Thoracic aorta (tissue), 2 donors: ENCODE measurements around the gene DNAI2. TPM values are rescaled to one million over a fixed set of nuclear protein-coding genes. Genes with fewer than 3 reads are reported as not detected.

Experiments used
- ATAC-seq: fragments of 150-250 bp; one replicate; pipeline ENCODE4 v1.8.0; 2017; ENCODE audit warnings: low read depth; ENCODE audit not compliant: insufficient number of reproducible peaks, low FRiP score
- DNase-seq: peaks from one replicate; pipeline ENCODE4 v3.0.0-alpha.2; 2020; ENCODE audit warnings: low spot score
- H3K27ac ChIP-seq, 2 donors: fragments of 200-600 bp; sonication (generic); 1 replicate in 1 of 2; 2 replicates in 1 of 2; pipeline ENCODE4 v1.5.1; 2016; ENCODE audit warnings: mild to moderate bottlenecking in 2 of 2, moderate library complexity in 2 of 2
- H3K27me3 ChIP-seq: fragments of 200-600 bp; sonication (generic); replicated peaks from 2 replicates; pipeline ENCODE4 v1.6.0; 2016; ENCODE audit warnings: mild to moderate bottlenecking; ENCODE audit not compliant: insufficient read depth
- H3K36me3 ChIP-seq: fragments of 200-600 bp; sonication (generic); one replicate; pipeline ENCODE4 v1.5.1; 2016
- H3K4me1 ChIP-seq, 2 donors: fragments of 200-600 bp; sonication (generic); 1 replicate in 1 of 2; 2 replicates in 1 of 2; pipeline versions ENCODE4 v1.5.1 to v1.6.0; 2016; ENCODE audit warnings: low read depth in 2 of 2, mild to moderate bottlenecking in 1 of 2; ENCODE audit not compliant: control insufficient read depth in 1 of 2
- H3K4me3 ChIP-seq: fragments of 200-600 bp; sonication (generic); 2 replicates; pipeline ENCODE4 v1.5.1; 2016; ENCODE audit warnings: mild to moderate bottlenecking
- H3K9me3 ChIP-seq: fragments of 200-600 bp; sonication (generic); 2 replicates; pipeline ENCODE4 v1.5.1; 2016
- total RNA-seq, 2 donors: library from RNA; depleted of rRNA; stranded (reverse); fragments of >200 nt; gene quantifications; one replicate each; pipeline versions ENCODE4 v1.1.0 to v1.2.3, GENCODE V29; 2016
- TF ChIP-seq, protein P1 (sequence below): fragments of 200-600 bp; sonication (generic); IDR thresholded peaks from one replicate; pipeline ENCODE4 v1.5.1; 2019; ENCODE audit warnings: antibody characterized with exemption

DNAI2 gene
- total RNA-seq, 2 donors from 2014 or later = not detected

DNA sequence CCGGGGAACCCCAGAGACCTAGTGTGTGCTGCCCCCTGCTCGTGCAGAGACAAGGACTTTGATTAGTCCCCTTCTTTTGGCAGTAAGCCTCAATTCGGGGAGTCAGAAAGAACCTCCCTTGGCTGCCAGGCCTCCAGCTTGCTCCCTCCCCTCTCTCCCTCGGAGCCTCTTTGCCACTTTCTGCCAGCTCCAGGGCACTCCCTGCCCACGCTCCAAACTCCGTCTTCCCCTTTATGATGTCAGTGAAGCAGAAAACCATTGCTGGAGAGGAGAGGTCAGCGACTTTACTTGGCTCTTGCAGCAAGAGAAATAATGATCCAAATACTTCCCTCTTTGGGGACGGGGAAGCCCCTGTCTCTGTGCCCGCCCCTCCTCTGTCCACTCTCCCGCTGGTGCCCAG lies 32.6 kb upstream of the DNAI2 start:
- ATAC-seq = no peak
- no peaks in the 10 kb centered on the region for H3K36me3 ChIP-seq
- no peak for DNase-seq
- no peaks in the 10 kb centered on the region for H3K27me3 ChIP-seq
- H3K4me1 ChIP-seq = peaks cover 0 to 3% of the 10 kb centered on the region in 2 donors
- TF ChIP-seq, protein P1, sequence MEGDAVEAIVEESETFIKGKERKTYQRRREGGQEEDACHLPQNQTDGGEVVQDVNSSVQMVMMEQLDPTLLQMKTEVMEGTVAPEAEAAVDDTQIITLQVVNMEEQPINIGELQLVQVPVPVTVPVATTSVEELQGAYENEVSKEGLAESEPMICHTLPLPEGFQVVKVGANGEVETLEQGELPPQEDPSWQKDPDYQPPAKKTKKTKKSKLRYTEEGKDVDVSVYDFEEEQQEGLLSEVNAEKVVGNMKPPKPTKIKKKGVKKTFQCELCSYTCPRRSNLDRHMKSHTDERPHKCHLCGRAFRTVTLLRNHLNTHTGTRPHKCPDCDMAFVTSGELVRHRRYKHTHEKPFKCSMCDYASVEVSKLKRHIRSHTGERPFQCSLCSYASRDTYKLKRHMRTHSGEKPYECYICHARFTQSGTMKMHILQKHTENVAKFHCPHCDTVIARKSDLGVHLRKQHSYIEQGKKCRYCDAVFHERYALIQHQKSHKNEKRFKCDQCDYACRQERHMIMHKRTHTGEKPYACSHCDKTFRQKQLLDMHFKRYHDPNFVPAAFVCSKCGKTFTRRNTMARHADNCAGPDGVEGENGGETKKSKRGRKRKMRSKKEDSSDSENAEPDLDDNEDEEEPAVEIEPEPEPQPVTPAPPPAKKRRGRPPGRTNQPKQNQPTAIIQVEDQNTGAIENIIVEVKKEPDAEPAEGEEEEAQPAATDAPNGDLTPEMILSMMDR = no peak
- no peak overlapping the region for H3K27ac ChIP-seq
- H3K9me3 ChIP-seq = no peaks in the 10 kb centered on the region
- H3K4me3 ChIP-seq = no peak overlapping the region

DNA sequence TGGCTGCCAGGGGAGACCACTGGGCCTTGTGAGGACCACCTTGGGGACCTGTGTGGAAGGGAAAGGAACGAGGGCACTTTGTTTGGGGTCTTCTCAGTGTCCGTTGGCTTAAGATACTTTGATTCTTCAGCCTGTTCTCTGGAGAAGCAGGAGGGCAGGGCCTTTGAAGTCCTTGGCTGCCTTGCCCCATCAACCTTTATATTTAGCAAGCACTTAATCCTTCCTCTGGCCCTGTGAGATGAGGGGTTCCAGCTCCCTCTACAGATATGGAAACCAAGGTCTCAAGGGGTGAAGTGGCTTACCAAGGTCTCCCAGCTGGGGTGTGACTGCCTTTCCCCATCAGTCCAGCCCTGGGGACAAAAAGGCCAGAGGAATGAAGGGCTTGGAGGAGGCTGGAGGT lies 32.2 kb upstream of the DNAI2 start:
- no peaks in the 10 kb centered on the region for H3K36me3 ChIP-seq
- H3K9me3 ChIP-seq = no peaks in the 10 kb centered on the region
- no peak overlapping the region for H3K27ac ChIP-seq
- H3K27me3 ChIP-seq = no peaks in the 10 kb centered on the region
- no peak for ATAC-seq
- no peak overlapping the region for H3K4me3 ChIP-seq
- peaks cover 0 to 3% of the 10 kb centered on the region in 2 donors for H3K4me1 ChIP-seq
- no peak for DNase-seq
- TF ChIP-seq, protein P1 = no peak

DNA sequence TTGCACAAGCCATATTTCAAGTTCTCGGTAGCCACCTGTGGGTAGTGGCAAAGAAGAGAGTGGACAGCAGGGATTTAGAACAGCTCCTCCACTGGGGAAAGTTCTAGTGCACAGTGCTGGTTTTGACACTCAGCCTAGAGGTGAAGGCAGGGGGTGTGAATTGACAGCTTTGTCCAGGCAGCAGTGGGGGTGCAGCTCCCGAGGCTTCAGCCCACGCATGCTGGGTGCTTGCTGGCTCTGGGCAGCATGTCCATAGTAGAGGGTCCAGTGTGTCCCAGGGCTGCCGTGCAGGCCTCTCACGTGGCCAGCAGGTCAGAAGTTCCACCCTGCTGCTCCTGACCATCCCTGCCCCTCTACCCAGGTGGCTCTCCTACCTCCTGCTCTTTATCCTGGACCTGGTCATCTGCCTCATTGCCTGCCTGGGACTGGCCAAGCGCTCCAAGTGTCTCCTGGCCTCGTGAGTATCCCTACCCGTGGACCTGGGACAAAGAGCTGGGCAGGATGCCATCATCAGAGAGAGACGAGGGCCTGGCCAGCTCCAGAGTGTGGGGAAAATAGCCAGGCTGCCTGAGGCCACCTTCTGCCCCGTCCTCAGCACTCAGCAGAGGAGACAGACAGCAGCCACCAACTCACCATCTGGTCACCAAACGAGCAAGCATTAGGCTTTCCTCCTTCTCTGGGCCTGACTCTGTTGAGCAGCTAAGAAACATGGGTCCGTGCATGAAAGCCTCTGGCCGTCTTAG lies 30.9 kb upstream of the DNAI2 start:
- Histone ChIP-seq H3K36me3 (no peaks in the 10 kb centered on the region), H3K4me3 (no peak overlapping the region), H3K27ac (no peak overlapping the region), H3K27me3 (no peaks in the 10 kb centered on the region), H3K9me3 (no peaks in the 10 kb centered on the region), H3K4me1 (peaks cover 0 to 3% of the 10 kb centered on the region in 2 donors)
- DNase-seq (no peak), ATAC-seq (no peak)
- TF ChIP-seq, protein P1 = no peak

DNA sequence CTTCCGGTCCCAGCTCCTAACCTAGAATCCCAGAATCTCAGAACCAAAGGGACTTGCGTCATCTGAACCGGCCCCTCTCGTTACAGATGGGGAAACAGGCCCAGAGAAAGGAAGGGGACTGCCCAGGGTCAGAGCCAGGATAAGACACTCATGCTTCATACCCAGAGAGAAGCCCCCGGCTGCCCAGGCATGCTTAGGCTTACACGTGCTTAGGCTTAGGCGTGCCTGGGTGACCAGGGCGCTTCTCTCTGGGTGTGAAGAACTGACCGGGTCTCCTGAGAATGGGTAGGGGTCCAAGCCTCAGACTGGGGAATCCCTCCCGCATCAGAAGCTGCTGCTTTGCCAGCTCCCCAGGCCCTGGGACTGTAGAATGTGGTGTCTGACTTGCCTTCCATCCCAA lies 29.9 kb upstream of the DNAI2 start:
- H3K27me3 ChIP-seq = no peaks in the 10 kb centered on the region
- no peaks in the 10 kb centered on the region for H3K36me3 ChIP-seq
- no peak overlapping the region for H3K27ac ChIP-seq
- no peaks in the 10 kb centered on the region for H3K9me3 ChIP-seq
- DNase-seq = no peak
- H3K4me3 ChIP-seq = no peak overlapping the region
- TF ChIP-seq, protein P1 = no peak
- H3K4me1 ChIP-seq = peaks cover 0 to 3% of the 10 kb centered on the region in 2 donors
- ATAC-seq = no peak

DNA sequence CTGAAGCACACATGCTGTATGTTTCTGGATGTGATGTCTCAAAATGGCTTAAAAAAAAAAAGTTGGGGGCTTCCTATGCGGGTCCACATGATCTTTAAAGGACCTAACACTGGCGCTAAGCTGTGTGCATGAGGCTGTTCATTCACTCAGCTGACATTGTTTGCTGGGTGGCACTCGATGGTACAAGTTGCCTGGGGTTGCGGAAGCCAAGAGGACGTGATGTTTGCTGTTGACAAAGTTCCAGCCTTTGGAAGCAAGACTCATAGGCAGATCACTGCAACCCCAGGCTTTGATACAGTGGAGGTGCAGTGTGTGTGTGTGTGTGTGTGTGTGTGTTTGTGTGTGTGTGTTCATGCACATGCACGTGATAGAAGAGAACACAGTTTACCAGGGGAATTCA lies 29.5 kb upstream of the DNAI2 start:
- Histone ChIP-seq H3K9me3 (no peaks in the 10 kb centered on the region), H3K4me1 (peaks cover 0 to 3% of the 10 kb centered on the region in 2 donors), H3K4me3 (no peak overlapping the region), H3K36me3 (no peaks in the 10 kb centered on the region), H3K27me3 (no peaks in the 10 kb centered on the region), H3K27ac (no peak overlapping the region)
- ATAC-seq (no peak), DNase-seq (no peak)
- TF ChIP-seq, protein P1 = no peak
